PC-3 (cell line): ENCODE results near the gene PTGES3L. TPM values are rescaled to one million over a fixed set of nuclear protein-coding genes. Genes with fewer than 3 reads are reported as not detected.
A peak's percentile ranks its signal among the peaks of the same experiment; 100 is the strongest.

ENCODE experiments used
- ATAC-seq: fragments of 200-7000 bp; cut with Tn5 transposase; 2 replicates; pipeline ENCODE4 v1.9.1; 2020; ENCODE audit warnings: mild to moderate bottlenecking, moderate library complexity
- BruUV-seq: library from RNA; stranded (reverse); fragments of 400-500 nt; replicated peaks from 2 replicates; lab custom pipeline; 2021; lab: Mats Ljungman, UMichigan
- CTCF ChIA-PET: fragments of 300-600 bp; sonication (Branson Sonifier 250); formaldehyde crosslinking; loops from one replicate; lab custom pipeline; 2022; ENCODE audit warnings: antibody characterized with exemption; lab: Charles Lee
- POLR2A ChIA-PET: fragments of 300-600 bp; sonication (Branson Sonifier 250); formaldehyde crosslinking; loops from one replicate; lab custom pipeline; 2022; ENCODE audit warnings: antibody characterized with exemption; ENCODE audit not compliant: unreplicated experiment; lab: Charles Lee
- DNase-seq: peaks from one replicate; pipeline ENCODE4 v3.0.0-alpha.2; 2015
- H2AFZ ChIP-seq: fragments of 300-600 bp; sonication (generic); 2 replicates; pipeline ENCODE4 v1.6.0; 2016; ENCODE audit warnings: antibody characterized with exemption, low read length
- H3F3A ChIP-seq: fragments of 300-600 bp; sonication (generic); one replicate; pipeline ENCODE4 v1.6.0; 2017; ENCODE audit warnings: antibody characterized with exemption, low read length, control low read depth, mild to moderate bottlenecking; ENCODE audit not compliant: unreplicated experiment
- H3K27ac ChIP-seq: fragments of 300-600 bp; sonication (generic); 2 replicates; pipeline ENCODE4 v1.5.1; 2016; ENCODE audit warnings: mild to moderate bottlenecking, low read length
- H3K27me3 ChIP-seq: fragments of 300-600 bp; sonication (generic); 2 replicates; pipeline ENCODE4 v1.6.1; 2016; ENCODE audit warnings: low read length, mixed read lengths
- H3K36me3 ChIP-seq: fragments of 300-600 bp; sonication (generic); 2 replicates; pipeline ENCODE4 v1.6.1; 2016; ENCODE audit warnings: low read depth, mixed run types, low read length, mixed read lengths
- H3K4me1 ChIP-seq: fragments of 300-600 bp; sonication (generic); 2 replicates; pipeline ENCODE4 v1.5.1; 2016; ENCODE audit warnings: low read length; ENCODE audit not compliant: insufficient read depth
- H3K4me2 ChIP-seq: fragments of 300-600 bp; sonication (generic); 2 replicates; pipeline ENCODE4 v1.6.0; 2016; ENCODE audit warnings: low read length
- H3K4me3 ChIP-seq: fragments of 300-600 bp; sonication (generic); 2 replicates; pipeline ENCODE4 v1.5.1; 2016; ENCODE audit warnings: mild to moderate bottlenecking, low read length, mixed read lengths
- H3K79me2 ChIP-seq: fragments of 300-600 bp; sonication (generic); 2 replicates; pipeline ENCODE4 v1.6.1; 2017; ENCODE audit warnings: low read length, mixed read lengths
- H3K9ac ChIP-seq: fragments of 300-600 bp; sonication (generic); 2 replicates; pipeline ENCODE4 v1.6.0; 2016; ENCODE audit warnings: mild to moderate bottlenecking, low read length
- H3K9me2 ChIP-seq: fragments of 300-600 bp; sonication (generic); replicated peaks from 2 replicates; pipeline ENCODE4 v1.6.1; 2016; ENCODE audit warnings: mixed run types, low read length, mixed read lengths
- H3K9me3 ChIP-seq: fragments of 300-600 bp; sonication (generic); 2 replicates; pipeline ENCODE4 v1.6.1; 2016; ENCODE audit warnings: low read length, mixed read lengths
- H4K20me1 ChIP-seq: fragments of 300-600 bp; sonication (generic); 2 replicates; pipeline ENCODE4 v1.6.1; 2016; ENCODE audit warnings: low read length, mixed read lengths
- CTCF ChIP-seq: fragments of 300-600 bp; sonication (generic); conservative IDR thresholded peaks from 2 replicates; pipeline ENCODE4 v1.5.1; 2017; ENCODE audit warnings: antibody characterized with exemption, low read depth, mild to moderate bottlenecking, low read length
- EZH2 ChIP-seq: fragments of 300-600 bp; sonication (generic); IDR thresholded peaks from one replicate; pipeline ENCODE4 v1.6.1; 2017; ENCODE audit warnings: antibody characterized with exemption, mild to moderate bottlenecking, low read length; ENCODE audit not compliant: unreplicated experiment
- EZH2phosphoT487 ChIP-seq: fragments of 300-600 bp; sonication (generic); IDR thresholded peaks from 2 replicates; pipeline ENCODE4 v1.6.1; 2018; ENCODE audit warnings: mild to moderate bottlenecking, antibody characterized with exemption, low read length, borderline replicate concordance
- intact Hi-C: fragments of 100-400 bp; cut with micrococcal nuclease; formaldehyde crosslinking; loops from 2 replicates; pipeline ENCODE4 v1.9.0; 2023
- total RNA-seq: library from RNA; depleted of rRNA; stranded (reverse); fragments of >200 nt; gene quantifications from 2 replicates; pipeline ENCODE4 v1.2.3, GENCODE V29; 2014

The PTGES3L gene
- total RNA-seq, 1 experiment from 2014 or later: 0.55 TPM

GRCh38 chr17:43024407-43025289, 44.8 kb upstream of the PTGES3L start, which contains the start of gene RND2:
Gene RND2, plus strand, starts transcription at chr17:43025231. Its CDS starts 117 bp downstream, at chr17:43025348.
- Histone ChIP-seq H2AFZ (peak within 1 kb of the TSS; percentile 89), H3K9me2 (no peaks in the 10 kb centered on the region), H3F3A (no peaks in the 10 kb centered on the region), H3K9ac (peak within 1 kb of the TSS; percentile 45), H3K79me2 (peaks cover 13% of the 10 kb centered on the region; the same call in 1 of the 2 replicates), H3K4me3 (peak within 1 kb of the TSS; percentile 61), H3K36me3 (no peaks in the 10 kb centered on the region), H3K9me3 (no peaks in the 10 kb centered on the region), H3K4me2 (peak within 1 kb of the TSS; percentile 81), H3K4me1 (peaks cover 5% of the 10 kb centered on the region), H3K27ac (no peak within 1 kb of the TSS), H4K20me1 (no peaks in the 10 kb centered on the region), H3K27me3 (no peaks in the 10 kb centered on the region)
- CTCF ChIA-PET: interaction anchor here (0.9 to 1.4 kb wide), 5 partner anchors 18 to 175 kb away, joined by 3 to 5 read pairs (median 4); partner anchors contain the start of genes IFI35 and RPL27
- ATAC-seq (peak; percentile 65), DNase-seq (peak; percentile 85)
- intact Hi-C loops: loop anchor here (2.0 to 5.0 kb wide), 2 partner anchors 103 to 146 kb away; partner anchors contain the start of genes BRCA1 and NBR1
- BruUV-seq: TSS peak; percentile 19
- POLR2A ChIA-PET: interaction anchor here (1.0 to 1.2 kb wide), 2 partner anchors 27 to 147 kb away, joined by 3 to 5 read pairs; partner anchors contain the start of gene RPL27
- TF ChIP-seq EZH2 (no peak), CTCF (peak; percentile 63)

GRCh38 chr17:43021741-43022512, 42.0 kb upstream of the PTGES3L start, which contains the start of gene VAT1:
Gene VAT1, minus strand, starts transcription at chr17:43022385. Its CDS starts 63 bp downstream, at chr17:43022322.
- intact Hi-C loops: loop anchor here (5.0 kb wide), 1 partner anchor 105 kb away; the partner anchor contains the start of gene BRCA1
- CTCF ChIA-PET: no interaction called here
- peak; percentile 66 for ATAC-seq
- no TSS peak for BruUV-seq
- H3K9ac ChIP-seq: peak within 1 kb of the TSS; percentile 83
- no peaks in the 10 kb centered on the region for H4K20me1 ChIP-seq
- H3K4me3 ChIP-seq: peak within 1 kb of the TSS; percentile 96
- H3K27me3 ChIP-seq: no peaks in the 10 kb centered on the region
- peak; percentile 71 for DNase-seq
- peaks cover 13% of the 10 kb centered on the region; the same call in 1 of the 2 replicates for H3K79me2 ChIP-seq
- H3F3A ChIP-seq: no peaks in the 10 kb centered on the region
- peak within 1 kb of the TSS; percentile 78 for H3K27ac ChIP-seq
- peaks cover 5% of the 10 kb centered on the region for H3K4me1 ChIP-seq
- no peak for TF ChIP-seq CTCF
- TF ChIP-seq EZH2: no peak
- no peak for TF ChIP-seq EZH2phosphoT487
- peak within 1 kb of the TSS; percentile 90 for H2AFZ ChIP-seq
- H3K36me3 ChIP-seq: no peaks in the 10 kb centered on the region
- no peaks in the 10 kb centered on the region for H3K9me2 ChIP-seq
- POLR2A ChIA-PET: interaction anchor here (0.5 kb wide), 1 partner anchor 12 kb away, joined by 3 read pairs; no protein-coding TSS in a partner anchor
- H3K4me2 ChIP-seq: peak within 1 kb of the TSS; percentile 96
- no peaks in the 10 kb centered on the region for H3K9me3 ChIP-seq
